ENCODE data around the gene TNFRSF8.

- no peak for TF ChIP-seq CTCF (optimal IDR thresholded peaks at IDR 0.05 in 1 of 3, IDR thresholded peaks at IDR 0.05 in 1 of 3, conservative IDR thresholded peaks at IDR 0.05 in 1 of 3; ENCODE audit: extremely low read depth in 1 of 3, insufficient read depth in 2 of 3, low read length in 3 of 3)
- TF ChIP-seq EZH2 (IDR thresholded peaks at IDR 0.05; ENCODE audit: low read length), result no peak
Measured at GRCh38 chr1:12130466-12131130, 67.5 kb downstream of the TNFRSF8 start.

All from keratinocyte (primary cell).